HG02623 (cell line): ENCODE data around the gene MGAT4A.
A peak's percentile ranks its signal among the peaks of the same experiment; 100 is the strongest.
"Not testable (repeated sequence)": the region's sequence is repeated elsewhere in the genome, so short reads cannot be mapped to it uniquely, and the experiment has no call there.

Source experiments
- ATAC-seq: cut with Tn5 transposase; IDR thresholded peaks from one replicate; pipeline ENCODE4 v1.9.1; 2021; ENCODE audit warnings: moderate library complexity; ENCODE audit not compliant: unreplicated experiment

The MGAT4A gene

GRCh38 chr2:98759827-98760625 is 29.1 kb upstream of the MGAT4A start:
- ATAC-seq = no peak

GRCh38 chr2:98759338-98759737 is 28.4 kb upstream of the MGAT4A start:
- ATAC-seq = no peak

GRCh38 chr2:98757904-98758421 is 27.0 kb upstream of the MGAT4A start:
- ATAC-seq = peak; percentile 89

GRCh38 chr2:98753801-98754200 is 22.9 kb upstream of the MGAT4A start:
- ATAC-seq = no peak

GRCh38 chr2:98752711-98753110 is 21.8 kb upstream of the MGAT4A start:
- ATAC-seq = not testable (repeated sequence)

- no peak for ATAC-seq
Observed at GRCh38 chr2:98751748-98752147, 20.8 kb upstream of the MGAT4A start.

- no peak for ATAC-seq
Observed at GRCh38 chr2:98750593-98751282, 19.8 kb upstream of the MGAT4A start.

GRCh38 chr2:98749066-98749450 is 18.1 kb upstream of the MGAT4A start:
- no peak for ATAC-seq

GRCh38 chr2:98748292-98749065 is 17.5 kb upstream of the MGAT4A start:
- ATAC-seq = no peak

- no peak for ATAC-seq
Observed at GRCh38 chr2:98747888-98748287, 17.0 kb upstream of the MGAT4A start.

- ATAC-seq = no peak
Observed at GRCh38 chr2:98746426-98746825, 15.5 kb upstream of the MGAT4A start.

GRCh38 chr2:98744595-98744994 is 13.7 kb upstream of the MGAT4A start:
- no peak for ATAC-seq

- ATAC-seq = no peak
Observed at GRCh38 chr2:98743835-98744234, 12.9 kb upstream of the MGAT4A start.

- ATAC-seq = no peak
Observed at GRCh38 chr2:98739020-98739419, 8.1 kb upstream of the MGAT4A start.

- no peak for ATAC-seq
Observed at GRCh38 chr2:98738304-98738703, 7.4 kb upstream of the MGAT4A start.

- no peak for ATAC-seq
Observed at GRCh38 chr2:98737848-98738247, 6.9 kb upstream of the MGAT4A start.

- no peak for ATAC-seq
Observed at GRCh38 chr2:98736464-98736889, 5.5 kb upstream of the MGAT4A start.

- ATAC-seq = no peak
Observed at GRCh38 chr2:98734823-98735260, 3.9 kb upstream of the MGAT4A start.

- no peak for ATAC-seq
Observed at GRCh38 chr2:98734162-98734561, 3.2 kb upstream of the MGAT4A start.

- ATAC-seq = no peak
Observed at GRCh38 chr2:98732430-98733051, 1.6 kb upstream of the MGAT4A start.

GRCh38 chr2:98731894-98732349 is 990 bp upstream of the MGAT4A start:
- no peak for ATAC-seq
